H1 (cell line): ENCODE results near the gene HSD17B4. TPM values are rescaled to one million over a fixed set of nuclear protein-coding genes. Genes with fewer than 3 reads are reported as not detected.

Experiments used
- CTCF ChIA-PET: fragments of 300-600 bp; sonication (Branson Sonifier 250); formaldehyde crosslinking; loops from one replicate; lab custom pipeline; 2021; ENCODE audit not compliant: partially characterized antibody; lab: Charles Lee
- POLR2A ChIA-PET: fragments of 300-600 bp; sonication (Branson Sonifier 250); formaldehyde crosslinking; loops from one replicate; lab custom pipeline; 2021; ENCODE audit warnings: inconsistent platforms; ENCODE audit not compliant: partially characterized antibody; lab: Charles Lee
- DNase-seq, 2 experiments: peaks; one replicate each; pipeline versions ENCODE4 v3.0.0 to v3.0.0-alpha.2; 2010 to 2022; ENCODE audit warnings: low spot score in 2 of 2, low read depth in 1 of 2, mixed read lengths in 1 of 2
- FAIRE-seq: peaks from 2 replicates; lab custom pipeline; 2011; peaks lifted over from hg19 to GRCh38; lab: Jason Lieb, UNC
- H2AFZ ChIP-seq: 2 replicates; pipeline ENCODE4 v1.8.1; 2012; ENCODE audit warnings: low read length, inconsistent platforms
- H2AK5ac ChIP-seq: 2 replicates; pipeline ENCODE4 v1.6.1; 2013; ENCODE audit warnings: low read depth, low read length
- H2BK120ac ChIP-seq: replicated peaks from 2 replicates; pipeline ENCODE3; 2013; ENCODE audit warnings: low read depth, low read length, inconsistent platforms
- H2BK12ac ChIP-seq: 2 replicates; pipeline ENCODE4 v1.6.1; 2013; ENCODE audit warnings: low read depth, low read length
- H2BK15ac ChIP-seq: 2 replicates; pipeline ENCODE4 v1.6.1; 2013; ENCODE audit warnings: low read length
- H2BK20ac ChIP-seq: 2 replicates; pipeline ENCODE4 v1.6.1; 2013; ENCODE audit warnings: low read length
- H2BK5ac ChIP-seq: 2 replicates; pipeline ENCODE4 v1.6.1; 2013; ENCODE audit warnings: low read depth, low read length
- H3K14ac ChIP-seq: 2 replicates; pipeline ENCODE4 v1.6.1; 2013; ENCODE audit warnings: inconsistent platforms; ENCODE audit not compliant: insufficient read length
- H3K18ac ChIP-seq: 2 replicates; pipeline ENCODE4 v1.6.1; 2013; ENCODE audit warnings: low read length; ENCODE audit errors: extremely low read depth
- H3K23ac ChIP-seq: 2 replicates; pipeline ENCODE4 v1.6.1; 2013; ENCODE audit warnings: inconsistent platforms; ENCODE audit not compliant: insufficient read length
- H3K23me2 ChIP-seq: 2 replicates; pipeline ENCODE4 v1.6.1; 2013; ENCODE audit warnings: low read depth, low read length
- H3K27ac ChIP-seq: 2 replicates; pipeline ENCODE4 v1.6.1; 2011; ENCODE audit warnings: low read depth, low read length, inconsistent platforms
- H3K27me3 ChIP-seq, 4 experiments: replicated peaks in 1 of 4; 1 replicate in 1 of 4; 2 replicates in 3 of 4; pipeline versions ENCODE4 v1.6.1 to v1.8.1; 2011 to 2013; ENCODE audit warnings: low read length in 3 of 4, mild to moderate bottlenecking in 3 of 4, inconsistent platforms in 2 of 4, mixed read lengths in 2 of 4, moderate library complexity in 1 of 4; ENCODE audit not compliant: control insufficient read depth in 3 of 4, insufficient read depth in 3 of 4; ENCODE audit errors: extremely low read depth in 1 of 4
- H3K36me3 ChIP-seq, 4 experiments: 2 replicates each; pipeline versions ENCODE4 v1.6.1 to v1.8.1; 2011 to 2013; ENCODE audit warnings: mild to moderate bottlenecking in 4 of 4, low read length in 3 of 4, moderate library complexity in 2 of 4, control low read depth in 1 of 4, inconsistent platforms in 1 of 4; ENCODE audit not compliant: insufficient read depth in 4 of 4, control insufficient read depth in 2 of 4
- H3K4ac ChIP-seq: replicated peaks from 2 replicates; pipeline ENCODE3; 2013; ENCODE audit warnings: low read length, low read depth, mixed read lengths, inconsistent platforms; ENCODE audit not compliant: insufficient read length
- H3K4me1 ChIP-seq, 4 experiments: replicated peaks in 1 of 4; 1 replicate in 1 of 4; 2 replicates in 3 of 4; pipeline versions ENCODE4 v1.6.1 to v1.8.1; 2011 to 2013; ENCODE audit warnings: low read length in 3 of 4, inconsistent platforms in 2 of 4, mixed read lengths in 1 of 4; ENCODE audit not compliant: insufficient read depth in 4 of 4, control insufficient read depth in 3 of 4
- H3K4me2 ChIP-seq, 2 experiments: 2 replicates each; pipeline versions ENCODE4 v1.6.1 to v1.8.1; 2011 to 2013; ENCODE audit warnings: low read depth in 2 of 2, low read length in 2 of 2, control low read depth in 1 of 2, inconsistent platforms in 1 of 2, mild to moderate bottlenecking in 1 of 2; ENCODE audit not compliant: insufficient read depth in 1 of 2
- H3K4me3 ChIP-seq, 4 experiments: fragments of 200-600, 300-600 bp in 1 of 4; sonication (generic), shearing (Covaris generic), sonication (Bioruptor Twin) in 1 of 4; 2 replicates each; pipeline versions ENCODE4 v1.5.1 to v1.8.1; 2011 to 2016; ENCODE audit warnings: low read length in 4 of 4, low read depth in 3 of 4, control low read depth in 2 of 4, inconsistent platforms in 2 of 4, mild to moderate bottlenecking in 2 of 4, mixed read lengths in 1 of 4, moderate library complexity in 1 of 4; ENCODE audit not compliant: insufficient read depth in 2 of 4; ENCODE audit errors: extremely low read depth in 1 of 4
- H3K56ac ChIP-seq: replicated peaks from 2 replicates; pipeline ENCODE3; 2013; ENCODE audit warnings: low read depth, mild to moderate bottlenecking, mixed read lengths, low read length, inconsistent platforms; ENCODE audit not compliant: insufficient read length
- H3K79me1 ChIP-seq: 2 replicates; pipeline ENCODE4 v1.6.1; 2013; ENCODE audit warnings: low read depth, low read length, control low read depth
- H3K79me2 ChIP-seq, 2 experiments: 2 replicates each; pipeline versions ENCODE4 v1.6.1 to v1.8.1; 2012 to 2013; ENCODE audit warnings: low read length in 2 of 2, mild to moderate bottlenecking in 2 of 2, inconsistent platforms in 1 of 2; ENCODE audit not compliant: insufficient read depth in 2 of 2, control insufficient read depth in 1 of 2
- H3K9ac ChIP-seq, 4 experiments: replicated peaks in 1 of 4; 1 replicate in 1 of 4; 2 replicates in 3 of 4; pipeline versions ENCODE4 v1.6.1 to v1.8.1; 2011 to 2013; ENCODE audit warnings: low read depth in 3 of 4, low read length in 3 of 4, control low read depth in 2 of 4, mild to moderate bottlenecking in 2 of 4, moderate library complexity in 2 of 4, inconsistent platforms in 1 of 4; ENCODE audit errors: extremely low read depth in 1 of 4
- H3K9me3 ChIP-seq, 2 experiments: 2 replicates each; pipeline versions ENCODE4 v1.6.1 to v1.8.1; 2012 to 2013; ENCODE audit warnings: mild to moderate bottlenecking in 2 of 2, moderate library complexity in 2 of 2, control low read depth in 1 of 2, inconsistent platforms in 1 of 2, low read depth in 1 of 2, low read length in 1 of 2, mixed read lengths in 1 of 2; ENCODE audit not compliant: insufficient read depth in 2 of 2
- H4K20me1 ChIP-seq, 2 experiments: replicated peaks in 1 of 2; 2 replicates each; pipeline versions ENCODE3 to v1.8.1; 2011 to 2013; ENCODE audit warnings: inconsistent platforms in 2 of 2, low read length in 2 of 2, mild to moderate bottlenecking in 1 of 2; ENCODE audit not compliant: insufficient read depth in 2 of 2, control insufficient read depth in 1 of 2
- H4K5ac ChIP-seq: 2 replicates; pipeline ENCODE4 v1.6.1; 2013; ENCODE audit warnings: low read length, low read depth, mixed read lengths, inconsistent platforms; ENCODE audit not compliant: insufficient read length
- H4K8ac ChIP-seq: 2 replicates; pipeline ENCODE4 v1.8.0; 2013; ENCODE audit warnings: mild to moderate bottlenecking, moderate library complexity, low read length, inconsistent platforms; ENCODE audit not compliant: insufficient read depth; ENCODE audit errors: extremely low read depth
- H4K91ac ChIP-seq: replicated peaks from 2 replicates; pipeline ENCODE3; 2013; ENCODE audit warnings: low read length, mixed read lengths, inconsistent platforms; ENCODE audit not compliant: insufficient read length
- MAFK ChIP-seq: IDR thresholded peaks from 2 replicates; pipeline ENCODE4 v1.6.1; 2012; ENCODE audit warnings: low read depth, mild to moderate bottlenecking, improper control_type of control experiment, low read length
- RNF2 ChIP-seq: fragments of 200-900, 300-1000 bp; sonication (generic); IDR thresholded peaks from 2 replicates; pipeline ENCODE4 v1.7.1; 2016; ENCODE audit warnings: borderline replicate concordance, low read depth, mild to moderate bottlenecking, antibody characterized with exemption, low read length; ENCODE audit not compliant: poor library complexity, severe bottlenecking; ENCODE audit errors: missing control alignments
- RXRA ChIP-seq: IDR thresholded peaks from 2 replicates; pipeline ENCODE4 v1.6.1; 2011; ENCODE audit warnings: low read depth, mild to moderate bottlenecking, low read length, moderate library complexity; ENCODE audit not compliant: insufficient read depth
- YY1 ChIP-seq: IDR thresholded peaks from 2 replicates; pipeline ENCODE4 v1.6.1; 2011; ENCODE audit warnings: low read depth, mild to moderate bottlenecking, low read length
- WGBS, 2 experiments: shearing (Covaris generic) in 1 of 2; methylation state at CpG; one replicate each; pipeline versions ENCODE4 v1.1.6 to v1.1.7; 2013 to 2015; ENCODE audit warnings: low lambda C conversion rate in 2 of 2, mixed read lengths in 2 of 2, inconsistent platforms in 1 of 2, low coverage in 1 of 2, missing lambda C conversion rate in 1 of 2; ENCODE audit not compliant: insufficient replicate concordance in 2 of 2, insufficient coverage in 1 of 2, insufficient read length in 1 of 2; ENCODE audit errors: extremely low coverage in 1 of 2, missing lambda C conversion rate in 1 of 2; 5-methylcytosine and 5-hydroxymethylcytosine counted together
- polyA plus RNA-seq, 7 experiments: library from polyadenylated mRNA; depleted of rRNA in 3 of 7; stranded (reverse) in 5 of 7; unstranded in 2 of 7; fragments of >200 nt in 5 of 7; fragments of 200-250 nt in 2 of 7; gene quantifications; 1 replicate in 5 of 7; 2 replicates in 1 of 7; 4 replicates in 1 of 7; pipeline versions ENCODE4 v1.2.1 to v1.2.3, GENCODE V29; 2011 to 2013; ENCODE audit warnings: missing spikeins in 2 of 7, mixed read lengths in 2 of 7
- total RNA-seq: library from RNA; stranded (reverse); fragmentation: NEBNext Ultra II Directional; extraction: Animal tissue kit (Norgen Biotek cat#: 25700); gene quantifications from 2 replicates; pipeline ENCODE4 v1.2.1, GENCODE V29; 2021

HSD17B4 gene
- total and polyA plus RNA-seq, 2 of the 8 experiments (the other 6 are each of a cell fraction or from before 2014, with no cell fraction given): 305 to 369 TPM

DNA sequence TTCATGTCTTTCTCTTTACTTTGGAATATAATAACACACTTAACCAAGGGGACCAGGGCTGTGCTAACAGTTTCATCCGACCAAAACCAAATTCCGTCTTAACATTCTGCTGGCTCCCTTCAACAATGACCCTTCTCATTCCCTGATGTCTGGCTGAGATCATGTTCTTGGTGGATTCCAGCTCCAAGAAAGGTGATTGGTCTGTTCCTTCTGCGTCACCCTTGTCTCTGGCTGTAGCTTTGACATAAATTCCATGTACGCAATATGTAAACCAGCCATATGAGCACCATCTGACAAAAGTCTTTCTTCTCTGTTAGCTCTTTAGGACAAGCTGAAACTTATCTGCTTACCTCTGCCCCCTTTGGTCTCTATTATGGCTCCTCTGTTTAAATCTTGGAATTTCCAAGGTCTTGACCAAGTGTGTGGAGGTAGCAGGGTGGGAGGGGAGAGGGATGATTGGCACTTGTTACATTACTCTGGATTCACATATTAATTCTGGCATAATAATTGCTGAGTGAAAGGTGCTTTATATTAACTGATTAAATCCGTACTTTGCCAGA is 45.7 kb upstream of the HSD17B4 start:
- no peak for FAIRE-seq

More for the DNA sequence above, 45.7 kb upstream of the HSD17B4 start:
- Histone ChIP-seq H3K23ac (no peak overlapping the region), H2BK120ac (no peak overlapping the region), H4K5ac (no peak overlapping the region), H4K91ac (no peak overlapping the region), H3K79me1 (no peaks in the 10 kb centered on the region), H2AK5ac (no peak overlapping the region), H3K9ac (no peak overlapping the region), H3K36me3 (no peaks in the 10 kb centered on the region; a peak in 1 of 8 replicates), H3K4me1 (peaks cover 0 to 7% (median 2%) of the 10 kb centered on the region in 4 experiments; a peak in 3 of 7 replicates), H2BK5ac (no peak overlapping the region), H2AFZ (no peak overlapping the region), H3K23me2 (no peaks in the 10 kb centered on the region), H3K18ac (no peak overlapping the region), H3K27me3 (no peaks in the 10 kb centered on the region), H3K4ac (no peak overlapping the region), H4K8ac (no peak overlapping the region), H3K9me3 (no peaks in the 10 kb centered on the region), H2BK12ac (no peak overlapping the region), H3K56ac (no peak overlapping the region), H3K27ac (no peak overlapping the region), H4K20me1 (no peaks in the 10 kb centered on the region), H2BK20ac (no peak overlapping the region), H3K4me3 (no peak overlapping the region), H3K4me2 (no peak overlapping the region), H3K79me2 (no peaks in the 10 kb centered on the region), H2BK15ac (no peak overlapping the region), H3K14ac (no peak overlapping the region)
- TF ChIP-seq MAFK (no peak), RXRA (no peak), YY1 (no peak), RNF2 (no peak)
- ChIA-PET POLR2A (interaction anchor here (1.2 kb wide), 1 partner anchor 138 kb away, joined by 3 read pairs; no protein-coding TSS in a partner anchor), CTCF (interaction anchor here (1.2 to 1.8 kb wide), 4 partner anchors 68 to 419 kb away, joined by 3 to 9 read pairs (median 4); partner anchors contain the start of gene DTWD2)
- WGBS, 2 experiments: 95% methylated on average over 5 of the region's 5 CpGs; no CpG with 5 or more reads in 1 of the 2 experiments
- DNase-seq: peak in 1 of 2 experiments; percentile 13
